Placental pericyte (primary cell): ENCODE measurements around the gene ADARB1. TPM values are rescaled to one million over a fixed set of nuclear protein-coding genes. Genes with fewer than 3 reads are reported as not detected.

ENCODE experiments used
- total RNA-seq: library from RNA; depleted of rRNA; stranded (reverse); fragments of >200 nt; gene quantifications from 2 replicates; pipeline ENCODE4 v1.2.3, GENCODE V29; 2012

The ADARB1 gene, protein sequence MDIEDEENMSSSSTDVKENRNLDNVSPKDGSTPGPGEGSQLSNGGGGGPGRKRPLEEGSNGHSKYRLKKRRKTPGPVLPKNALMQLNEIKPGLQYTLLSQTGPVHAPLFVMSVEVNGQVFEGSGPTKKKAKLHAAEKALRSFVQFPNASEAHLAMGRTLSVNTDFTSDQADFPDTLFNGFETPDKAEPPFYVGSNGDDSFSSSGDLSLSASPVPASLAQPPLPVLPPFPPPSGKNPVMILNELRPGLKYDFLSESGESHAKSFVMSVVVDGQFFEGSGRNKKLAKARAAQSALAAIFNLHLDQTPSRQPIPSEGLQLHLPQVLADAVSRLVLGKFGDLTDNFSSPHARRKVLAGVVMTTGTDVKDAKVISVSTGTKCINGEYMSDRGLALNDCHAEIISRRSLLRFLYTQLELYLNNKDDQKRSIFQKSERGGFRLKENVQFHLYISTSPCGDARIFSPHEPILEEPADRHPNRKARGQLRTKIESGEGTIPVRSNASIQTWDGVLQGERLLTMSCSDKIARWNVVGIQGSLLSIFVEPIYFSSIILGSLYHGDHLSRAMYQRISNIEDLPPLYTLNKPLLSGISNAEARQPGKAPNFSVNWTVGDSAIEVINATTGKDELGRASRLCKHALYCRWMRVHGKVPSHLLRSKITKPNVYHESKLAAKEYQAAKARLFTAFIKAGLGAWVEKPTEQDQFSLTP
- total RNA-seq: 32.1 and 42.7 TPM in 2 replicates

GRCh38 chr21:45074048-45074817, at the start of gene ADARB1:
ADARB1 (plus strand) TSS chr21:45074580; CDS start chr21:45171657, 97,077 bp downstream.

Other genes starting within 250 kb of the ADARB1 start
- gene PTTG1IP, start 200.9 kb upstream of the ADARB1 start, total RNA-seq: 321 and 328 TPM in 2 replicates
- 0.14 TPM in 1 of 2 replicates, not detected in the other for gene ITGB2, start 153.7 kb upstream of the ADARB1 start, total RNA-seq
- 18.8 and 24.3 TPM in 2 replicates for gene SLX9, start 134.6 kb upstream of the ADARB1 start, total RNA-seq
- gene POFUT2, start 213.3 kb downstream of the ADARB1 start, total RNA-seq: 42.9 and 54.7 TPM in 2 replicates